Mucosa of stomach (tissue), 1 donor: ENCODE results near the gene CHMP2A.
A peak's percentile ranks its signal among the peaks of the same experiment; 100 is the strongest.

Experiments
- H3K27me3 ChIP-seq: one replicate; pipeline ENCODE4 v1.7.0; 2013; ENCODE audit warnings: mild to moderate bottlenecking, low read length; ENCODE audit not compliant: control insufficient read depth, insufficient read depth
- H3K36me3 ChIP-seq: one replicate; pipeline ENCODE4 v1.7.0; 2013; ENCODE audit warnings: low read length; ENCODE audit not compliant: control insufficient read depth, insufficient read depth
- H3K4me1 ChIP-seq: one replicate; pipeline ENCODE4 v1.7.0; 2013; ENCODE audit warnings: mild to moderate bottlenecking, low read length; ENCODE audit not compliant: control insufficient read depth, insufficient read depth
- H3K4me3 ChIP-seq: one replicate; pipeline ENCODE4 v1.7.0; 2013; ENCODE audit warnings: low read length
- H3K9ac ChIP-seq: one replicate; pipeline ENCODE4 v1.7.0; 2013; ENCODE audit warnings: mild to moderate bottlenecking, low read length, moderate library complexity
- H3K9me3 ChIP-seq: one replicate; pipeline ENCODE4 v1.7.0; 2013; ENCODE audit warnings: mild to moderate bottlenecking, low read length, moderate library complexity; ENCODE audit not compliant: control insufficient read depth
- donor health status: Pancreatic carcinoma.

Gene CHMP2A

GRCh38 chr19:58556622-58557220 lies 1.8 kb upstream of the CHMP2A start:
- H3K4me1 ChIP-seq, result peaks cover 38% of the 10 kb centered on the region
- H3K36me3 ChIP-seq, result peaks cover 7% of the 10 kb centered on the region

GRCh38 chr19:58555920-58556621 lies 1.2 kb upstream of the CHMP2A start:
- peaks cover 8% of the 10 kb centered on the region for H3K36me3 ChIP-seq
- no peaks in the 10 kb centered on the region for H3K9me3 ChIP-seq
- no peak overlapping the region for H3K9ac ChIP-seq
- H3K4me3 ChIP-seq, result no peak overlapping the region
- no peaks in the 10 kb centered on the region for H3K27me3 ChIP-seq
- H3K4me1 ChIP-seq, result peaks cover 33% of the 10 kb centered on the region

More at GRCh38 chr19:58556622-58557220, 1.8 kb upstream of the CHMP2A start:
- H3K4me3 ChIP-seq, result no peak overlapping the region
- H3K27me3 ChIP-seq, result no peaks in the 10 kb centered on the region
- peak overlapping the region; percentile 93 for H3K9ac ChIP-seq
- no peaks in the 10 kb centered on the region for H3K9me3 ChIP-seq

- Histone ChIP-seq H3K4me3 (peak overlapping the region; percentile 38), H3K9ac (peak overlapping the region; percentile 96), H3K27me3 (no peaks in the 10 kb centered on the region), H3K9me3 (no peaks in the 10 kb centered on the region), H3K36me3 (peaks cover 12% of the 10 kb centered on the region), H3K4me1 (peaks cover 33% of the 10 kb centered on the region)
Observed at GRCh38 chr19:58555369-58555885, 522 bp upstream of the CHMP2A start.

GRCh38 chr19:58553799-58554493 lies 959 bp downstream of the CHMP2A start:
- Histone ChIP-seq H3K9me3 (no peaks in the 10 kb centered on the region), H3K27me3 (no peaks in the 10 kb centered on the region), H3K36me3 (peaks cover 26% of the 10 kb centered on the region), H3K4me3 (peak overlapping the region; percentile 88), H3K4me1 (peaks cover 26% of the 10 kb centered on the region), H3K9ac (peak overlapping the region; percentile 96)

GRCh38 chr19:58552655-58553054 lies 2.2 kb downstream of the CHMP2A start:
- H3K4me1 ChIP-seq, result peaks cover 26% of the 10 kb centered on the region
- no peaks in the 10 kb centered on the region for H3K27me3 ChIP-seq
- H3K36me3 ChIP-seq, result peaks cover 38% of the 10 kb centered on the region
- no peaks in the 10 kb centered on the region for H3K9me3 ChIP-seq
- no peak overlapping the region for H3K4me3 ChIP-seq
- H3K9ac ChIP-seq, result no peak overlapping the region

GRCh38 chr19:58551577-58552471 lies 3.1 kb downstream of the CHMP2A start:
- Histone ChIP-seq H3K4me3 (no peak overlapping the region), H3K27me3 (no peaks in the 10 kb centered on the region), H3K4me1 (peaks cover 22% of the 10 kb centered on the region), H3K36me3 (peaks cover 43% of the 10 kb centered on the region), H3K9ac (no peak overlapping the region), H3K9me3 (no peaks in the 10 kb centered on the region)

GRCh38 chr19:58551123-58551497 lies 3.8 kb downstream of the CHMP2A start:
- peaks cover 27% of the 10 kb centered on the region for H3K4me1 ChIP-seq
- peaks cover 49% of the 10 kb centered on the region for H3K36me3 ChIP-seq
- no peaks in the 10 kb centered on the region for H3K9me3 ChIP-seq
- H3K27me3 ChIP-seq, result no peaks in the 10 kb centered on the region
- no peak overlapping the region for H3K9ac ChIP-seq
- H3K4me3 ChIP-seq, result no peak overlapping the region

GRCh38 chr19:58550362-58551122 lies 4.4 kb downstream of the CHMP2A start:
- Histone ChIP-seq H3K4me3 (no peak overlapping the region), H3K4me1 (peaks cover 32% of the 10 kb centered on the region), H3K9me3 (no peaks in the 10 kb centered on the region), H3K36me3 (peaks cover 49% of the 10 kb centered on the region), H3K27me3 (no peaks in the 10 kb centered on the region), H3K9ac (no peak overlapping the region)

- Histone ChIP-seq H3K4me3 (no peak overlapping the region), H3K9ac (no peak overlapping the region), H3K9me3 (no peaks in the 10 kb centered on the region), H3K36me3 (peaks cover 49% of the 10 kb centered on the region), H3K4me1 (peaks cover 29% of the 10 kb centered on the region), H3K27me3 (no peaks in the 10 kb centered on the region)
Observed at GRCh38 chr19:58549664-58550361, 5.1 kb downstream of the CHMP2A start.

GRCh38 chr19:58548859-58549663 lies 5.8 kb downstream of the CHMP2A start:
- peaks cover 25% of the 10 kb centered on the region for H3K4me1 ChIP-seq
- no peak overlapping the region for H3K9ac ChIP-seq
- peaks cover 49% of the 10 kb centered on the region for H3K36me3 ChIP-seq
- no peaks in the 10 kb centered on the region for H3K27me3 ChIP-seq
- H3K9me3 ChIP-seq, result no peaks in the 10 kb centered on the region
- no peak overlapping the region for H3K4me3 ChIP-seq
